Body of pancreas (tissue), 4 donors: Measurements from ENCODE around the gene MAP2K4. TPM values are rescaled to one million over a fixed set of nuclear protein-coding genes. Genes with fewer than 3 reads are reported as not detected.

ENCODE experiments used
- ATAC-seq: fragments of 150-250 bp; one replicate; pipeline ENCODE4 v1.9.1; 2016
- DNase-seq, 4 donors: peaks; one replicate each; pipeline ENCODE4 v3.0.0-alpha.2; 2019
- H3K27ac ChIP-seq, 4 donors: fragments of 200-600 bp; sonication (generic); 1 replicate in 3 of 4; 2 replicates in 1 of 4; pipeline versions ENCODE4 v1.5.1 to v1.6.1; 2016 to 2019; ENCODE audit warnings: mild to moderate bottlenecking in 1 of 4, mixed read lengths in 1 of 4, moderate library complexity in 1 of 4
- H3K27me3 ChIP-seq, 2 donors: fragments of 200-600 bp; sonication (generic); one replicate each; pipeline ENCODE4 v1.6.0; 2016; ENCODE audit warnings: mild to moderate bottlenecking in 1 of 2
- H3K36me3 ChIP-seq, 2 donors: fragments of 200-600 bp; sonication (generic); replicated peaks in 1 of 2; 2 replicates each; pipeline ENCODE4 v1.5.1; 2016; ENCODE audit warnings: low read depth in 2 of 2; ENCODE audit not compliant: insufficient read depth in 1 of 2
- H3K4me1 ChIP-seq: fragments of 200-600 bp; sonication (generic); one replicate; pipeline ENCODE4 v1.6.0; 2016
- H3K4me3 ChIP-seq, 2 donors: fragments of 200-600 bp; sonication (generic); 1 replicate in 1 of 2; 2 replicates in 1 of 2; pipeline ENCODE4 v1.5.1; 2016 to 2019
- H3K9me3 ChIP-seq, 3 donors: fragments of 200-600 bp; sonication (generic); 1 replicate in 2 of 3; 2 replicates in 1 of 3; pipeline ENCODE4 v1.5.1; 2016
- POLR2A ChIP-seq, 3 donors: fragments of 450-650 bp; IDR thresholded peaks; one replicate each; pipeline ENCODE4 v1.6.1; 2016; ENCODE audit warnings: antibody characterized with exemption in 3 of 3, mild to moderate bottlenecking in 2 of 3
- WGBS, 2 donors: methylation state at CpG; one replicate each; pipeline ENCODE4 v1.1.5; 2017; 5-methylcytosine and 5-hydroxymethylcytosine counted together
- intact Hi-C: fragments of 100-400 bp; cut with DNase I; formaldehyde crosslinking; loops from one replicate; pipeline ENCODE4 v1.15.1; 2023
- total RNA-seq, 2 donors: library from RNA; depleted of rRNA; stranded (reverse); fragments of >200 nt; gene quantifications; one replicate each; pipeline ENCODE4 v1.1.0, GENCODE V29; 2016
- TF ChIP-seq, protein P1 (sequence below), 7 experiments: fragments of 450-650 bp in 4 of 7; fragments of 200-600 bp in 3 of 7; sonication (generic) in 3 of 7; IDR thresholded peaks; one replicate each; pipeline ENCODE4 v1.5.1; 2016 to 2019; ENCODE audit warnings: antibody characterized with exemption in 7 of 7

The MAP2K4 gene
- total RNA-seq, 2 donors from 2014 or later, result 12.5 to 15.2 TPM

DNA sequence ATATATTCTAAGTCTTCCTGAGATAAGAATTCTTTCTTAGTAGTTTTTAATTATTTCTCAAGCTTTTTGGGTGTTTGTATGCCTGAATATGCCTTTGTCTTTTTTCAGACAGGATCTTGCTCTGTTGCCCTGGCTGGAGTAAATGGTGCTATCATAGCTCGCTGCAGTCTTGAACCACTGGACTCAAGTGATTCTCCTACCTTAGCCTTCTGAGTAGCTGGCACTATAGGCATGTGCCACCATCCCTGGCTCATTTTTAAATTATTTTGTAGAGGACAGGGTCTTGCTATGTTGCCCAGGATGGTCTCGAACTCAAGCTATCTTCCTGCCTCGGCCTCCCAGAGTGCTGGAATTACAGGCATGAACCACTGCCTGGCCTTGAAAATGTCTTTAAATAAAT is 41.6 kb downstream of the MAP2K4 start:
- Histone ChIP-seq H3K36me3 (no peaks in the 10 kb centered on the region), H3K4me3 (no peak overlapping the region), H3K27me3 (no peaks in the 10 kb centered on the region), H3K27ac (no peak overlapping the region), H3K9me3 (no peaks in the 10 kb centered on the region), H3K4me1 (peaks cover 6% of the 10 kb centered on the region)
- intact Hi-C loops, result no loop called here
- no peak for ATAC-seq
- DNase-seq, result no peak
- TF ChIP-seq, protein P1, sequence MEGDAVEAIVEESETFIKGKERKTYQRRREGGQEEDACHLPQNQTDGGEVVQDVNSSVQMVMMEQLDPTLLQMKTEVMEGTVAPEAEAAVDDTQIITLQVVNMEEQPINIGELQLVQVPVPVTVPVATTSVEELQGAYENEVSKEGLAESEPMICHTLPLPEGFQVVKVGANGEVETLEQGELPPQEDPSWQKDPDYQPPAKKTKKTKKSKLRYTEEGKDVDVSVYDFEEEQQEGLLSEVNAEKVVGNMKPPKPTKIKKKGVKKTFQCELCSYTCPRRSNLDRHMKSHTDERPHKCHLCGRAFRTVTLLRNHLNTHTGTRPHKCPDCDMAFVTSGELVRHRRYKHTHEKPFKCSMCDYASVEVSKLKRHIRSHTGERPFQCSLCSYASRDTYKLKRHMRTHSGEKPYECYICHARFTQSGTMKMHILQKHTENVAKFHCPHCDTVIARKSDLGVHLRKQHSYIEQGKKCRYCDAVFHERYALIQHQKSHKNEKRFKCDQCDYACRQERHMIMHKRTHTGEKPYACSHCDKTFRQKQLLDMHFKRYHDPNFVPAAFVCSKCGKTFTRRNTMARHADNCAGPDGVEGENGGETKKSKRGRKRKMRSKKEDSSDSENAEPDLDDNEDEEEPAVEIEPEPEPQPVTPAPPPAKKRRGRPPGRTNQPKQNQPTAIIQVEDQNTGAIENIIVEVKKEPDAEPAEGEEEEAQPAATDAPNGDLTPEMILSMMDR (IDR thresholded peaks at IDR 0.05), result no peak
- no peak for TF ChIP-seq POLR2A (IDR thresholded peaks at IDR 0.05)
- WGBS, 2 donors, result 86 to 96% methylated on average over 3 of the region's 3 CpGs

DNA sequence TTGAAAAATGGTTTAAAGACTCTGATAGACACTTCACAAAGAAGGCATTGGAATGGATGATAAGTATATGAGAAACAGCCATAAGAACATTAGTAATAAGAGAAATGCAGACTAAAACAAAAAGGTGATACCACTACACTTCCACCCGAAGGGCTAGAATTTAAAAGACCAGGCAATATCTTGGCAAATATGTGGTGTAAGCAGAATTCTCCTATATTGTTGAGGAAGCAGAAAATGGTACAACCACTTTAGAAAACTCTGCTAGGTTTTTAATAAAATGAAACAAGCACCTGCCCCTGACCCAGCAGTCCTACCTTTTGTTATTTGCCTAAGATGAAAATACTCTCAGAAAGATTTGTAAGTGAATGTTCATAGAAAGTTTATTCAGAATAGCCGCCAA is 43.7 kb downstream of the MAP2K4 start:
- Histone ChIP-seq H3K4me3 (no peak overlapping the region), H3K36me3 (no peaks in the 10 kb centered on the region), H3K27me3 (no peaks in the 10 kb centered on the region), H3K4me1 (no peaks in the 10 kb centered on the region), H3K9me3 (no peaks in the 10 kb centered on the region), H3K27ac (no peak overlapping the region)
- 96 to 100% methylated on average over 2 of the region's 2 CpGs for WGBS, 2 donors
- ATAC-seq (no peak), DNase-seq (no peak)
- intact Hi-C loops, result no loop called here
- TF ChIP-seq, protein P1 (IDR thresholded peaks at IDR 0.05), result no peak
- no peak for TF ChIP-seq POLR2A (IDR thresholded peaks at IDR 0.05)

DNA sequence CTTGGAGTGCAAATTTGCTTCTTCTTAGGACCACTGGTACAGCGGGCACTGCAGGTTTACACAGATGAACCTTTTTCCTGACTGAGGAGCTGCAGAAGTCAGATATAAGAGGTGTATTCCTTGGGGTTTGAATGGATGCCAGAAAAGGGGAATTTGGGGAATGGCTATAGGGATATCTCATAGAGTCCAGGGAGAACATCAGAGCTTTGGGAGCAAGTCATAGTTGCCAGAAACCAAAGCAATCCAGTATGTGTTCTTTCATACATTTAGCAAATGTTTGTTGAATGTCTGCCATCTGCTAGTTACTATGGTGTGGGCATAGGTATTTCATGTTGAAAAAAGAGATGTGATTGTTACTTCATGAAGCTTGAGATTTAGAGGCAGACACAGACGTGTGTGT is 46.8 kb downstream of the MAP2K4 start:
- no peak for ATAC-seq
- WGBS, 2 donors, result 83 to 93% methylated on average over 2 of the region's 2 CpGs
- Histone ChIP-seq H3K27ac (no peak overlapping the region), H3K9me3 (no peaks in the 10 kb centered on the region), H3K27me3 (no peaks in the 10 kb centered on the region), H3K4me1 (no peaks in the 10 kb centered on the region), H3K36me3 (no peaks in the 10 kb centered on the region), H3K4me3 (no peak overlapping the region)
- no peak for TF ChIP-seq POLR2A (IDR thresholded peaks at IDR 0.05)
- TF ChIP-seq, protein P1 (IDR thresholded peaks at IDR 0.05), result no peak
- no peak for DNase-seq
- intact Hi-C loops, result no loop called here

DNA sequence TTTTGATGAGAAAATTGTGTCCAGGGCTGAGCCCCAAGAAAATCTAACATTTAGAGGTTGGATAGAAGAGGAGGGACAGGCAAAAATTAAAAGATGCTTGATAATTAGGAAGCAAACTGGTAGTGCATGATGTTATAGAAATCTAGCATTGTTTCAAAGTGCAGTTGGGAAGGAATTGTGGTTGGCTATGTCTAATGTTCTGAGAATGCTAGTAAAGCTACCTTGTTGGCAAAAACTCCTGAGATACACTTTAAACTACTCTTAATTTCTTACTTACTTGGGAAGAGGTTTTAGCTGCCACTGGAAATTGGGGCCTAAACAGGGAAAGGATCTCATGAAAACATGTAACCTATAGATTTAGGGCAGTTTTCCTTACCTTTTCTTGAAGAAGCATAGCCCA is 48.3 kb downstream of the MAP2K4 start:
- DNase-seq (no peak), ATAC-seq (no peak)
- intact Hi-C loops, result no loop called here
- no peaks in the 10 kb centered on the region for H3K4me1 ChIP-seq
- H3K4me3 ChIP-seq, result no peak overlapping the region
- H3K9me3 ChIP-seq, result no peaks in the 10 kb centered on the region
- no peak overlapping the region for H3K27ac ChIP-seq
- H3K27me3 ChIP-seq, result no peaks in the 10 kb centered on the region
- TF ChIP-seq POLR2A (IDR thresholded peaks at IDR 0.05), result no peak
- TF ChIP-seq, protein P1 (IDR thresholded peaks at IDR 0.05), result no peak
- no peaks in the 10 kb centered on the region for H3K36me3 ChIP-seq

DNA sequence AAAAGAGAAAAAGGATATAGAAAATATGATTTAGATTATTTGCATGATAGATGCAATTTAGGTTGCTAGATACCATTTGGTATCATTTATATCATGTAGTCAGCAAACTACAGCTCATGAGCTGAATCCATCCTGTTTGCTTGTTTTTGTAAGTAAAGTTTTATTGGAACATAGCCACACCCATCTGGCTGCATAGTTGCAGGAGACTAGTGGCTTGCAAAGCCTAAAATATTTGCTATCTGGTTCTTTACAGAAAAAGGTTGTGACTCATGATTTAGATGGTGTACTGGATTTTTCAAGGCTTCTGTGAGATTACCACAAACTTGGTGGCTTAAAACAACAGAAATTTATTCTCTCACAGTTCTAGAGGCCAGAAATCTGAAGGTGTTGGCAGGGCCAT is 49.9 kb downstream of the MAP2K4 start:
- TF ChIP-seq, protein P1 (IDR thresholded peaks at IDR 0.05), result no peak
- no peak for TF ChIP-seq POLR2A (IDR thresholded peaks at IDR 0.05)
- intact Hi-C loops, result no loop called here
- no peak for DNase-seq

More for the DNA sequence above, 49.9 kb downstream of the MAP2K4 start:
- Histone ChIP-seq H3K4me3 (no peak overlapping the region), H3K4me1 (no peaks in the 10 kb centered on the region), H3K27ac (no peak overlapping the region), H3K36me3 (no peaks in the 10 kb centered on the region), H3K9me3 (no peaks in the 10 kb centered on the region), H3K27me3 (no peaks in the 10 kb centered on the region)
- ATAC-seq, result no peak
